GM12875 (cell line): Measurements from ENCODE around the gene C17orf113.
A peak's percentile ranks its signal among the peaks of the same experiment; 100 is the strongest.

Experiments used
- H3K4me3 ChIP-seq: one replicate; pipeline ENCODE4 v1.5.1; 2011; ENCODE audit warnings: low read depth, low read length, control low read depth
- TF ChIP-seq, protein P1 (sequence below): IDR thresholded peaks from 2 replicates; pipeline ENCODE4 v1.5.1; 2011; ENCODE audit warnings: low read depth, mild to moderate bottlenecking, control low read depth, inconsistent platforms, low read length, moderate library complexity, borderline replicate concordance; ENCODE audit not compliant: insufficient read depth

Gene C17orf113

DNA sequence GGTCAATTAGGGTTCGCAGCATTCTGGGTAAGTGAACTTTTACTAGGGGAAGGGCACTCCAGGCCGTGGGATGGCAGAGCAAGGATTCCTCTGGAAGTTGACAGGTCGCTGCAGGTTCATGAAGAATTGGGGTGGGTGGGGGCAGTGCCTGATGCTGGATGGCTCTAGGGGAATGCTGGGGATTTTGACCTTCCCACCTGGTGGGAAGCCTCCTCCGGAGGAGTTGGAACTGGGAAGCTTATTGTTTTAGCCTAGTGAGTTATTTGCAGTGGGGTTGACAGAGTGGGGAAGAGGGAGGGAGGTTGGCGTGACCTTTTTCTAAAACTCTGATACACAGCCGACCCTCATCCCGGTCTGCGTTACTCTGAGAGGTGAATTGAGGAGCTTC, 606 bp upstream of the C17orf113 start:
- no peak overlapping the region for H3K4me3 ChIP-seq
- TF ChIP-seq, protein P1, sequence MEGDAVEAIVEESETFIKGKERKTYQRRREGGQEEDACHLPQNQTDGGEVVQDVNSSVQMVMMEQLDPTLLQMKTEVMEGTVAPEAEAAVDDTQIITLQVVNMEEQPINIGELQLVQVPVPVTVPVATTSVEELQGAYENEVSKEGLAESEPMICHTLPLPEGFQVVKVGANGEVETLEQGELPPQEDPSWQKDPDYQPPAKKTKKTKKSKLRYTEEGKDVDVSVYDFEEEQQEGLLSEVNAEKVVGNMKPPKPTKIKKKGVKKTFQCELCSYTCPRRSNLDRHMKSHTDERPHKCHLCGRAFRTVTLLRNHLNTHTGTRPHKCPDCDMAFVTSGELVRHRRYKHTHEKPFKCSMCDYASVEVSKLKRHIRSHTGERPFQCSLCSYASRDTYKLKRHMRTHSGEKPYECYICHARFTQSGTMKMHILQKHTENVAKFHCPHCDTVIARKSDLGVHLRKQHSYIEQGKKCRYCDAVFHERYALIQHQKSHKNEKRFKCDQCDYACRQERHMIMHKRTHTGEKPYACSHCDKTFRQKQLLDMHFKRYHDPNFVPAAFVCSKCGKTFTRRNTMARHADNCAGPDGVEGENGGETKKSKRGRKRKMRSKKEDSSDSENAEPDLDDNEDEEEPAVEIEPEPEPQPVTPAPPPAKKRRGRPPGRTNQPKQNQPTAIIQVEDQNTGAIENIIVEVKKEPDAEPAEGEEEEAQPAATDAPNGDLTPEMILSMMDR, result no peak

DNA sequence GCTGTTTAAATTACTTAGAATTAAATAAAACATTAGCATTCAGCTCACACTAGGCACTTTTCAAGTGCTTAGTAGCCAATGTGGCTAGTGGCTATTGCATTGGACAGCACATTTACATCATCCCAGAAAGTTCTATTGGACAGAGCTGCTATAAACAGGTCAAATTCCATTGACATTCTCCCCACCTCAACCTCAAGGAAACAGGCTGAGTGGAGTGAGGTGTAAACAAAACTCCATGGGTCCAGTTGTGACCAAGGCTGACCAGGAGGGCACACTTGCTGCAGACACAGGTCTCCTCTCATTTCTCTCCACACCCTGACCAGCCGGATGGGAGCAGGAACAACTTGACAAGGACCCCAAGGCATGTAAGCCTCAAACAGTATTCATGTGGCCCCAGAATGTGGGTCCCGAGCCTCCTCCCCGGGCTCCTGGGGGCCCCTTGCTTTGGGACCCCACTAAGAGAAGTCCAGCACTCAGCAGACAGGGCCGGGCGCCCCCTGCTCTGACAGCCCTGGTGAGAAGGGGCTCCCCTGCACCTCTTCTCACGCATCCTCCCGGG, 488 bp downstream of the C17orf113 start:
- TF ChIP-seq, protein P1, result no peak
- H3K4me3 ChIP-seq, result peak overlapping the region; percentile 30

DNA sequence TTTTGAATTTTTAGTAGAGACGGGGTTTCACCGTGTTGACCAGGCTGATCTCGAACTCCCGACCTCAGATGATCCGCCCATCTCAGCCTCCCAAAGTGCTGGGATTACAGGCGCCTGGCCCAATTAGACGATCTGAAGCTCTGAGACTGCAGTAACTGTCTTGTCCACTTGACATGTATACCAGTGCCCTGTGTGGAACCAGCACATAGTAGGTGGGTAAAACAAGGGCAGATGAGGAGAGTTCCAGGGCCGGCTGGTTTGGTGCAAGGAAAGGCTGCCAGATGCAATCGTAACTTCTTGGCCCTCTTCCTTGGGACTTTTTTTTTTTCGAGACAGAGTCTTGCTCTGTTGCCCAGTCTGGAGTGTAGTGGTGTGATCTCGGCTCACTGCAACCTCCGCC, 3.1 kb downstream of the C17orf113 start:
- H3K4me3 ChIP-seq, result no peak overlapping the region
- TF ChIP-seq, protein P1, result no peak

DNA sequence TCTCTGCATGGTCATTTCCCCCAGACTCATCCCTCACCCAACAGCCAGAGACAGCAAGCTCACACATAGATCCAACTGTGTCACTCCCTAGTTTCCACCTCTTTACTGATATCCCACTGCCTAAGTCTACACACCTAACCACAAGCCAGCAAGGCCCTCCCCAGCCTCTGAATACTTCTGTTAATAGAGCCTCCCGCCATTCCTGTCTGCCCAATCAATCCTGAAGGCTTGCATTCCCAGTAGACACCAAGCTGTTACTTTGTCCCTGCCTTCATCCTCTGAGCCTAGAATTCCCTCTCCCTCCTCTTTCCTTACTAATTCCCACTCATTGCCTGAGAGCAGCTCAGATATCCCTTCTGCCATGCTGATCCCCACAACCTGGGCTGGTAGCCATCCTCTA, 4.7 kb downstream of the C17orf113 start:
- TF ChIP-seq, protein P1, result no peak
- H3K4me3 ChIP-seq, result no peak overlapping the region

DNA sequence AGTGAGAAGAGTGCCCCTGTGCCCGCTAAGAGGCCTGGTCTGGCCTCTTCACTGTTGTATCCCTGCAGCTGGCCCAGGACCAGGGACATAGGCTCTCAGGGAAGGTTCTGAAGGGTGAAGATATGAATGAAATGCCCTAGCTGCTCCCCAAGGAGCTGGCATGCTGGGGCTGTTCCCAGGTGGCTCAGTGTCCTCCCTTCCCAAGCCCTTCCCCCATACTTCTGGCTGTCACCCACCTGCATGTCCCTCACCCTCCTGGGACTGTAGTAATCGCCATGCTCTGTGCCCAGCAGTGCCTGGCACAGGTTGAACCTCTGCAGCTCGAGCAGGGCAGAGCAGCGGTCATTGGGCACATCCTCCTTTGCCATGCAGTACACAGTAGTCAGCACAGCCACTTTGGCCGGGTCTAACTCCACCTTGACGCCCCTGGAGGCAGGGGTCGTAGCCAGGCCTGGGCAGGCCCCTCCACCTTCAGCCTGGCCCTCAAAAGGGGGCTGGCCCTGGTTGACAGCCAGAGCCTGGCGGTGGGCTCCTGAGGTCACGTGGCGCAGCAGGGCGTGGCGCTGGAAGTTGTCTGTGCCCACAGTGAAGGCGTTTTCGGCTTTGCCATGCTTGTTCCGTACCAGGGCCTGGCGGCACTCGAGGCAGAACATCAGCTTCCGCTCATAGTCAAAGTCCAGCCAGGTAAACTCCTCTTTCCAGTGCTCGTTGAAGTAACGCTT, 7.6 kb downstream of the C17orf113 start:
- TF ChIP-seq, protein P1, result no peak
- no peak overlapping the region for H3K4me3 ChIP-seq

DNA sequence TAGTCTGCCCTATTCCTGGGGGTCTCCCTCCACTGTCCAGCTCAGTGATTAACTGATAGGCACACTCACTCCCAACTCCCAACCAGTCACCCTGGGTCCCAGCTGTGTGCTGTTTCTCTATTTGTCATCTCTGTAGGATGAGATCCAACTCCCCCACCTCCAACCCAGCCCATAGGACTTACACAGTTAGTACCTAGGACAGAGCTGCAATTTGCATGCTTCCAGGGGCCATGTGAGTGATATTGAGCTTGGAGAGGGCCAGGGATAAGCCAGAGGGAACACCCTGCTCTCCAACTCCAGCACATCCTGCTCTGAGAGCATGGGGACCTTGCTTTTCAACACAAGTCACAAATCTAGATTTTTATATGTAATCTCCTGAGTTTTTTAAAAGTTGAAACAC, 8.8 kb downstream of the C17orf113 start:
- TF ChIP-seq, protein P1, result no peak
- no peak overlapping the region for H3K4me3 ChIP-seq

DNA sequence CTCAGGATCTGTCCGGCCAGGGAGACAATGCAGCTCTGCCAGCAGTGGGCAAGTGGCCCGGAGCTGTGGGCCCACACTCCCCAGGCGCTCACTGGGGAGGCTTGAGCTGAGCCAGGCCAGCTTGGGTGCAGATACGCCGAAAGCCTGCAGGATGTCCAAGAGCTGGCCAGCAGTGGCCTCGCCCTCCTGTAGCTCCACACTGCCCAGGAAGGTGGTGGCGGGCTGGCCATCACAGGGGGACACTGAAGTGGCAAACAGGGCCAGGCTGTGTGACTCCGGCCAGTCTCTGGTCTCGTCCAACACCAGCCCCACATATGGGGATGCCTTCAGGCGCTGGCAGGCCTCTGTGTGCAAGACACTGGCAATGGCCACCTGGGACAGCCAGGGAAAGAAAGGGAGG, 9.6 kb downstream of the C17orf113 start:
- no peak overlapping the region for H3K4me3 ChIP-seq
- TF ChIP-seq, protein P1, result no peak
